WTC11 (cell line): ENCODE measurements around the gene DHTKD1. TPM values are rescaled to one million over a fixed set of nuclear protein-coding genes. Genes with fewer than 3 reads are reported as not detected.

Source experiments
- ATAC-seq: fragments of 200-7000 bp; cut with Tn5 transposase; 2 replicates; pipeline ENCODE4 v1.10.0; 2021; ENCODE audit warnings: mild to moderate bottlenecking, moderate library complexity
- CTCF ChIA-PET: fragments of 300-600 bp; sonication (Branson Sonifier 250); formaldehyde crosslinking; loops from one replicate; lab custom pipeline; 2021; ENCODE audit warnings: antibody characterized with exemption; lab: Charles Lee
- POLR2A ChIA-PET: fragments of 350-600 bp; sonication (Branson Sonifier 250); formaldehyde crosslinking; loops from one replicate; lab custom pipeline; 2021; ENCODE audit warnings: antibody characterized with exemption; lab: Charles Lee
- DNase-seq: peaks from one replicate; pipeline ENCODE4 v3.0.0; 2021; ENCODE audit warnings: low spot score
- H3K27ac Mint-ChIP-seq: 2 replicates; pipeline ENCODE4 v1.8.0; 2021; ENCODE audit warnings: mixed read lengths
- H3K27me3 Mint-ChIP-seq: 2 replicates; pipeline ENCODE4 v1.8.0; 2021; ENCODE audit warnings: low read depth, mild to moderate bottlenecking, moderate library complexity, mixed read lengths
- H3K36me3 Mint-ChIP-seq: 2 replicates; pipeline ENCODE4 v1.8.0; 2021; ENCODE audit warnings: mixed read lengths
- H3K4me1 Mint-ChIP-seq: 2 replicates; pipeline ENCODE4 v1.8.0; 2022; ENCODE audit warnings: mixed read lengths
- H3K4me3 Mint-ChIP-seq: 2 replicates; pipeline ENCODE4 v1.8.0; 2021; ENCODE audit warnings: mild to moderate bottlenecking, moderate library complexity, mixed read lengths
- H3K9me3 Mint-ChIP-seq: 2 replicates; pipeline ENCODE4 v1.8.0; 2021; ENCODE audit warnings: mixed read lengths
- ATF6 ChIP-seq: sonication (generic); formaldehyde crosslinking; IDR thresholded peaks from 2 replicates; pipeline ENCODE4 v1.8.1; 2023; ENCODE audit warnings: mild to moderate bottlenecking, missing genetic modification reagents
- CBFB ChIP-seq: sonication (generic); formaldehyde crosslinking; IDR thresholded peaks from 2 replicates; pipeline ENCODE4 v1.8.1; 2022; ENCODE audit warnings: mild to moderate bottlenecking, low read depth, missing genetic modification reagents
- ERG ChIP-seq: fragments of 250-450 bp; sonication (Bioruptor Pico); IDR thresholded peaks from 2 replicates; pipeline ENCODE4 v1.8.0; 2021; ENCODE audit warnings: mild to moderate bottlenecking
- ESRRA ChIP-seq: sonication (generic); formaldehyde crosslinking; IDR thresholded peaks from 2 replicates; pipeline ENCODE4 v1.8.1; 2022; ENCODE audit warnings: mild to moderate bottlenecking, missing genetic modification reagents, borderline replicate concordance
- FOXP1 ChIP-seq: sonication (generic); formaldehyde crosslinking; IDR thresholded peaks from 2 replicates; pipeline ENCODE4 v1.8.0; 2022; ENCODE audit warnings: missing genetic modification reagents, mild to moderate bottlenecking, moderate library complexity, borderline replicate concordance
- GABPB1 ChIP-seq: sonication (generic); formaldehyde crosslinking; IDR thresholded peaks from 2 replicates; pipeline ENCODE4 v1.8.1; 2023; ENCODE audit warnings: mild to moderate bottlenecking, missing genetic modification reagents
- GTF2I ChIP-seq: fragments of 250-450 bp; sonication (Bioruptor Pico); conservative IDR thresholded peaks from 2 replicates; pipeline ENCODE4 v1.4.0; 2021; ENCODE audit warnings: mild to moderate bottlenecking
- IRF2 ChIP-seq: sonication (generic); formaldehyde crosslinking; IDR thresholded peaks from 2 replicates; pipeline ENCODE4 v1.8.0; 2022; ENCODE audit warnings: low read depth, missing genetic modification reagents, borderline replicate concordance
- MLX ChIP-seq: sonication (generic); formaldehyde crosslinking; IDR thresholded peaks from 2 replicates; pipeline ENCODE4 v1.8.1; 2023; ENCODE audit warnings: mild to moderate bottlenecking, missing genetic modification reagents, moderate library complexity
- MYBL2 ChIP-seq: sonication (generic); formaldehyde crosslinking; IDR thresholded peaks from 2 replicates; pipeline ENCODE4 v1.8.1; 2023; ENCODE audit warnings: mild to moderate bottlenecking, moderate library complexity, missing genetic modification reagents
- PRDM15 ChIP-seq: sonication (generic); formaldehyde crosslinking; IDR thresholded peaks from 2 replicates; pipeline ENCODE4 v1.8.0; 2022; ENCODE audit warnings: missing genetic modification reagents
- RELA ChIP-seq: sonication (generic); formaldehyde crosslinking; IDR thresholded peaks from 2 replicates; pipeline ENCODE4 v1.8.1; 2022; ENCODE audit warnings: missing genetic modification reagents, mild to moderate bottlenecking, borderline replicate concordance
- SOX15 ChIP-seq: fragments of 250-450 bp; sonication (Bioruptor Pico); IDR thresholded peaks from 2 replicates; pipeline ENCODE4 v1.9.0; 2021; ENCODE audit warnings: mild to moderate bottlenecking
- ZBTB43 ChIP-seq: sonication (generic); formaldehyde crosslinking; IDR thresholded peaks from 2 replicates; pipeline ENCODE4 v1.8.1; 2023; ENCODE audit warnings: mild to moderate bottlenecking, missing genetic modification reagents
- ZMAT4 ChIP-seq: fragments of 250-450 bp; sonication (Bioruptor Pico); IDR thresholded peaks from 2 replicates; pipeline ENCODE4 v1.9.0; 2021; ENCODE audit warnings: mild to moderate bottlenecking
- ZNF121 ChIP-seq: sonication (generic); formaldehyde crosslinking; IDR thresholded peaks from 2 replicates; pipeline ENCODE4 v1.8.0; 2023; ENCODE audit warnings: missing genetic modification reagents
- ZNF138 ChIP-seq: sonication (generic); formaldehyde crosslinking; conservative IDR thresholded peaks from 2 replicates; pipeline ENCODE4 v1.8.1; 2022; ENCODE audit warnings: mild to moderate bottlenecking, moderate library complexity, missing genetic modification reagents
- ZNF671 ChIP-seq: fragments of 250-450 bp; sonication (Bioruptor Pico); IDR thresholded peaks from 2 replicates; pipeline ENCODE4 v1.8.0; 2021; ENCODE audit warnings: mild to moderate bottlenecking
- total RNA-seq: library from RNA; stranded (reverse); gene quantifications from 3 replicates; pipeline ENCODE4 v1.2.3, GENCODE V29; 2021

The DHTKD1 gene
- total RNA-seq, 1 experiment from 2014 or later = 57.9 TPM

- POLR2A ChIA-PET = no interaction called here
- no peak overlapping the region for H3K4me3 Mint-ChIP-seq
- peaks cover 53% of the 10 kb centered on the region for H3K36me3 Mint-ChIP-seq
Observed at GRCh38 chr10:12121673-12122072, 52.9 kb downstream of the DHTKD1 start.

More at GRCh38 chr10:12121673-12122072, 52.9 kb downstream of the DHTKD1 start:
- CTCF ChIA-PET = no interaction called here
- no peaks in the 10 kb centered on the region for H3K27me3 Mint-ChIP-seq
- no peaks in the 10 kb centered on the region; the same call in 1 of the 2 replicates for H3K9me3 Mint-ChIP-seq
- DNase-seq = no peak
- no peak for ATAC-seq
- no peaks in the 10 kb centered on the region for H3K4me1 Mint-ChIP-seq
- TF ChIP-seq GABPB1 (CRISPR knock-in tag) (no peak), ZNF138 (CRISPR knock-in tag) (no peak), ZMAT4 (no peak), RELA (CRISPR knock-in tag) (no peak), FOXP1 (CRISPR knock-in tag) (no peak), ZNF121 (no peak), SOX15 (no peak), ESRRA (CRISPR knock-in tag) (no peak), ERG (CRISPR knock-in tag) (no peak), ZNF671 (CRISPR knock-in tag) (no peak), IRF2 (no peak), ATF6 (CRISPR knock-in tag) (no peak), GTF2I (CRISPR knock-in tag) (no peak), MYBL2 (CRISPR knock-in tag) (no peak), ZBTB43 (CRISPR knock-in tag) (no peak), MLX (no peak), CBFB (no peak), PRDM15 (CRISPR knock-in tag) (no peak)
- no peak overlapping the region for H3K27ac Mint-ChIP-seq
